Neural cell (in vitro differentiated cells): Measurements from ENCODE around the gene ZNF444.

ENCODE experiments used
- EP300 ChIP-seq: fragments of 450-650 bp; conservative IDR thresholded peaks from 2 replicates; pipeline ENCODE4 v1.6.1; 2014; ENCODE audit warnings: antibody characterized with exemption, mild to moderate bottlenecking, moderate library complexity; ENCODE audit not compliant: poor library complexity, severe bottlenecking
- EZH2 ChIP-seq: fragments of 200-600, 300-800 bp; shearing (Covaris generic), sonication (generic); IDR thresholded peaks from 2 replicates; pipeline ENCODE4 v1.6.1; 2014; ENCODE audit warnings: antibody characterized with exemption, low read length, borderline replicate concordance, mild to moderate bottlenecking; ENCODE audit not compliant: insufficient read depth, poor library complexity, severe bottlenecking
- POLR2AphosphoS5 ChIP-seq: IDR thresholded peaks from 2 replicates; pipeline ENCODE4 v1.6.1; 2012
- SMC3 ChIP-seq: fragments of 450-650 bp; conservative IDR thresholded peaks from 2 replicates; pipeline ENCODE4 v1.6.1; 2014; ENCODE audit warnings: antibody characterized with exemption, mild to moderate bottlenecking, moderate library complexity; ENCODE audit not compliant: poor library complexity
- TAF1 ChIP-seq: IDR thresholded peaks from 2 replicates; pipeline ENCODE4 v1.6.1; 2012; ENCODE audit warnings: low read depth
- TF ChIP-seq, protein P1 (sequence below): fragments of 450-650 bp; IDR thresholded peaks from 2 replicates; pipeline ENCODE4 v1.5.1; 2014; ENCODE audit warnings: antibody characterized with exemption, mild to moderate bottlenecking, moderate library complexity; ENCODE audit not compliant: poor library complexity, severe bottlenecking
- TF ChIP-seq, protein P2 (sequence below): IDR thresholded peaks from 2 replicates; pipeline ENCODE4 v1.6.1; 2012; ENCODE audit warnings: borderline replicate concordance

DNA sequence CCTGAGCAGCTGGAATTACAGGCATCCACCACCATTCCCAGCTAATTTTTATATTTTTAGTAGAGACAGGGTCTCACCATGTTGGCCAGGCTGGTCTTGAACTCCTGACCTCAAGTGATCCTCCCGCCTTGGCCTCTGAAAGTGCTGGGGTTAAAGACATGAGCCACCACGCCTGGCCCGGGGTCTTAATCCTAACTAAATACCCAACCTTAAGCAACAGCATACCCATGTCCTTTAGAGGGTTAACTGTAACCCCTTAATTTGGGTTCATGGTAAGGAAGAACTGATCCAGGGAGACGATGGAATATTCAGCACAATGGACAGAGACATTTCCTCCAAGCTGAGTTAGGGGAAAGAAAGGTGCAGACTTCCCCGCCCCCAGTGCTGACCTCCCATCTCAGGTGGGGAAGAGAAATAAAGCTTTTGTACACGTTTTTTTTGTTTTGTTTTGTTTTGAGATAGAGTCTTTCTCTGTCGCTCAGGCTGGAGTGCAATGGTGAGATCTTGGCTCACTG lies 26.0 kb downstream of the ZNF444 start:
- TF ChIP-seq SMC3 (no peak), POLR2AphosphoS5 (no peak), EP300 (no peak), TAF1 (no peak), EZH2 (no peak)
- TF ChIP-seq, protein P1, sequence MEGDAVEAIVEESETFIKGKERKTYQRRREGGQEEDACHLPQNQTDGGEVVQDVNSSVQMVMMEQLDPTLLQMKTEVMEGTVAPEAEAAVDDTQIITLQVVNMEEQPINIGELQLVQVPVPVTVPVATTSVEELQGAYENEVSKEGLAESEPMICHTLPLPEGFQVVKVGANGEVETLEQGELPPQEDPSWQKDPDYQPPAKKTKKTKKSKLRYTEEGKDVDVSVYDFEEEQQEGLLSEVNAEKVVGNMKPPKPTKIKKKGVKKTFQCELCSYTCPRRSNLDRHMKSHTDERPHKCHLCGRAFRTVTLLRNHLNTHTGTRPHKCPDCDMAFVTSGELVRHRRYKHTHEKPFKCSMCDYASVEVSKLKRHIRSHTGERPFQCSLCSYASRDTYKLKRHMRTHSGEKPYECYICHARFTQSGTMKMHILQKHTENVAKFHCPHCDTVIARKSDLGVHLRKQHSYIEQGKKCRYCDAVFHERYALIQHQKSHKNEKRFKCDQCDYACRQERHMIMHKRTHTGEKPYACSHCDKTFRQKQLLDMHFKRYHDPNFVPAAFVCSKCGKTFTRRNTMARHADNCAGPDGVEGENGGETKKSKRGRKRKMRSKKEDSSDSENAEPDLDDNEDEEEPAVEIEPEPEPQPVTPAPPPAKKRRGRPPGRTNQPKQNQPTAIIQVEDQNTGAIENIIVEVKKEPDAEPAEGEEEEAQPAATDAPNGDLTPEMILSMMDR: no peak
- TF ChIP-seq, protein P2, sequence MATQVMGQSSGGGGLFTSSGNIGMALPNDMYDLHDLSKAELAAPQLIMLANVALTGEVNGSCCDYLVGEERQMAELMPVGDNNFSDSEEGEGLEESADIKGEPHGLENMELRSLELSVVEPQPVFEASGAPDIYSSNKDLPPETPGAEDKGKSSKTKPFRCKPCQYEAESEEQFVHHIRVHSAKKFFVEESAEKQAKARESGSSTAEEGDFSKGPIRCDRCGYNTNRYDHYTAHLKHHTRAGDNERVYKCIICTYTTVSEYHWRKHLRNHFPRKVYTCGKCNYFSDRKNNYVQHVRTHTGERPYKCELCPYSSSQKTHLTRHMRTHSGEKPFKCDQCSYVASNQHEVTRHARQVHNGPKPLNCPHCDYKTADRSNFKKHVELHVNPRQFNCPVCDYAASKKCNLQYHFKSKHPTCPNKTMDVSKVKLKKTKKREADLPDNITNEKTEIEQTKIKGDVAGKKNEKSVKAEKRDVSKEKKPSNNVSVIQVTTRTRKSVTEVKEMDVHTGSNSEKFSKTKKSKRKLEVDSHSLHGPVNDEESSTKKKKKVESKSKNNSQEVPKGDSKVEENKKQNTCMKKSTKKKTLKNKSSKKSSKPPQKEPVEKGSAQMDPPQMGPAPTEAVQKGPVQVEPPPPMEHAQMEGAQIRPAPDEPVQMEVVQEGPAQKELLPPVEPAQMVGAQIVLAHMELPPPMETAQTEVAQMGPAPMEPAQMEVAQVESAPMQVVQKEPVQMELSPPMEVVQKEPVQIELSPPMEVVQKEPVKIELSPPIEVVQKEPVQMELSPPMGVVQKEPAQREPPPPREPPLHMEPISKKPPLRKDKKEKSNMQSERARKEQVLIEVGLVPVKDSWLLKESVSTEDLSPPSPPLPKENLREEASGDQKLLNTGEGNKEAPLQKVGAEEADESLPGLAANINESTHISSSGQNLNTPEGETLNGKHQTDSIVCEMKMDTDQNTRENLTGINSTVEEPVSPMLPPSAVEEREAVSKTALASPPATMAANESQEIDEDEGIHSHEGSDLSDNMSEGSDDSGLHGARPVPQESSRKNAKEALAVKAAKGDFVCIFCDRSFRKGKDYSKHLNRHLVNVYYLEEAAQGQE: no peak
